ENCODE results near the gene PARP9.

PARP9 gene

DNA sequence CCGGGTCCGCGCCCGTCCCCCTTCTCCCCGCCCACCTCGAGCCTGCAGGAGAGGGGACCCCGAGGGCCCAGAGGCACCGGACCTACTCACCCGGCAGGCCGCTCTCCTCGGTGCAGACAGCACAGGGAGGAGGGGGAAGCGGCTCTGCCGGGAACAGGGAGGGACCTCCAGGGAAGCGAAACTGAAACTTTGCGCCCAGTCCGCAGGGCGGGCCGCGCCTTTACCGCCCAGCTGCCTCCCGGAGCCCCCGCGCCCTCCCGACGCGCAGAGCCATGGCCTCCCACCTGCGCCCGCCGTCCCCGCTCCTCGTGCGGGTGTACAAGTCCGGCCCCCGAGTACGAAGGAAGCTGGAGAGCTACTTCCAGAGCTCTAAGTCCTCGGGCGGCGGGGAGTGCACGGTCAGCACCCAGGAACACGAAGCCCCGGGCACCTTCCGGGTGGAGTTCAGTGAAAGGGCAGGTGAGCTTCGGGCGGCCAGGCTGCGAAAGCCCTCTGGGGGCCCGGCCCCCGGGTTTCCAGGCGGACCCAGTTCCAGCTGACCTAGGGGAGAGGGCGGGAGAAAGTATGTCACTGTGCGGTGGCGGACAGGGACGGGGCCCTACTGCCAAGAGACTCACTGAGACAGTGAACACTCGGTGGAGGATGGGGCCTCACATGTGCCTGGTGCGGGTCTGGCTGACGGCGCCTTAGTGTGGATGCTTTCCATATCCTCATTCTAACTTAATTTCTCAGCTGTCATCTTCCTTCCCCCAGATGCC, at the start of gene PARP9, which contains the start of gene DTX3L:
PARP9 (minus strand) TSS at position 146 of the 758 bp plus-strand sequence. CDS start 4,680 bp downstream, outside the sequence.
DTX3L (plus strand) TSS at position 184 of the 758 bp plus-strand sequence; CDS start at position 273, 89 bp downstream.
- peak; percentile 42 for DNase-seq

DNA sequence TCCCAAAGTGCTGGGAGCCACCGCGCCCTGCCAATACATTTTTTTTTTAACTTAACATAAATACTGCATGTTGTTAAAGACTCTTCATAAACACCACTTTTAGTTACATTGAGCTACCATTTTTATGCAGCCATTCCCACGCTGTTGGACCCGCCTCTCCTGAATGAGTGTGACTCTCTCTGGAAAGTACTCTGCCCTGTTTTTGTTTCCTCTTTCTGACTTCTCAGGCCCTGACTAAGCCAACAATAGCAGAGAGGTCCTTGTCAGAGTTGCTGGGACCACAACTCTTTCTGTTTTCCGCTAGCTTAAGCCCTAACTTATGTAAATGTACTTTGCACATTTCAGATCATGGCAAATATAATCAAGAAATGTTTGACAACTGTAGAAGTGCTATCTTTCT, 48.6 kb upstream of the PARP9 start:
- DNase-seq, result no peak

DNA sequence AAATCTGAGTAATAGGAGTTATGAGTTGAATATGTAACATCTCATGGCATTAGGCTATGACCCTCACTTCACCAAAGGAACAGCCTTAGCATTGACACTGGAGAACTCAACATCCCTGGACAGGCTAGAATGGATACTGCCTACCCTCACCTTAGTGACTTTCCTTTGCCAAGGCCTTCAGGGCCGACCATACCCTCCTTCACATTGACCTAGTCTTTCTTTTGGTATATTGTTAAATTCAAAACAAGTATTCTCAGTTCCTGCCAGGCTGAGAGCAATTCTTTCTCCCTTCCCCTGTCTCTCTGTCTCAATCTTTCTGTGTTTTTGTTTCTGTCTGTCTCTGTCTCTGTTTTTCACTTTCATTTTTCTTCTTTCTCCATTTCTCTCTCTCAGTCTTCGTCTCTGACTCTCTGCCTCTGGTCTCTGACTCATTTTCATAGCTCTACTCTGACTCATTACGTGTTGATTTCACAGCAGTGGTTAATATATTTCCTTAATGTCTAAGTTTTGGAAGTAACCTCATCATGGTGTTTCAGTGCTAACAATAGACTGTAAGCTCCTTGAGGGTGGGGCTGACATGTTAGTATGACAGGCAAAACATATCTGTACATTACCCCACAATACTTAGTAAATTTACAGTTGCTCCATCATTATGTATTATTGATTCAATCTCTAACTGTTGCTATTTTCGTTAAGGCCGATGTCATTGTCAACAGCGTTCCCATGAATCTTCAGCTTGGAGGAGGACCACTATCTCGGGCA, 45.9 kb upstream of the PARP9 start:
- DNase-seq, result no peak

DNA sequence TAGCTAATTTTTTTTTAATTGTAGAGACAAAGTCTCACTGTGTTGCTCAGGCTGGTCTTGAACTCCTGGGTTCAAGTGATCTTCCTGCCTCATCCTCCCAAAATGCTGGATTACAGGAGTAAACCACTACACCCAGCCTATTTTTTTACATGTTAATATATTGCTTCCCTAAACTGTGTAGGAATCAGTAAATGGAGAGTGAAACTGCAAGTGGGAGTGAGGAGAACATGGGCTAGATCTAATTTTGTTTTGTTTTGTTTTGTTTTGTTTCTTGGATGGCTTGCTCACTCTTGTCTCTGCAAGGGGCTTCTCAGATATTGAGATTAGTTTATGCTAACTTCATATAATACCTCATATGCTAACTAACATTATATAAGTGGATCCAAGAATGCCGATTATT, 44.8 kb upstream of the PARP9 start:
- no peak for DNase-seq

DNA sequence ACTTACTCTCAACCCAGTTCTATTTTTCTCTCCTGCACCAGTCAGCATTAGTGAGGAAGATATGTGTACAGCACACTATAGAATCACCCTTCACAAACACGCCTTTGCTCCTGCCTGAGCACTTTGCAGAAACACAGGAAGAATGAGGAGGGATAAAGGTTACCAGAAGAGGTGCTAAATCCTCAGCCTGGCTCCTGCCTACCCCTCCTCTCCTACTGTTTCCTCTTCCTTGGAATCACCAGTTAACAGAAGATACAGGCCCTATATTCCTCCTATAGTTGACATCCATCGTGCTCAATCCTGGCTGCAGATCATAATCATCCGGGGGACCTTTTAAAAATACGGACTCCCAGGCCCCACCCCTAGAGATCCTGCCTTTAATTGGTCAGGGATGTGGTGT, 42.2 kb upstream of the PARP9 start:
- no peak for DNase-seq

DNA sequence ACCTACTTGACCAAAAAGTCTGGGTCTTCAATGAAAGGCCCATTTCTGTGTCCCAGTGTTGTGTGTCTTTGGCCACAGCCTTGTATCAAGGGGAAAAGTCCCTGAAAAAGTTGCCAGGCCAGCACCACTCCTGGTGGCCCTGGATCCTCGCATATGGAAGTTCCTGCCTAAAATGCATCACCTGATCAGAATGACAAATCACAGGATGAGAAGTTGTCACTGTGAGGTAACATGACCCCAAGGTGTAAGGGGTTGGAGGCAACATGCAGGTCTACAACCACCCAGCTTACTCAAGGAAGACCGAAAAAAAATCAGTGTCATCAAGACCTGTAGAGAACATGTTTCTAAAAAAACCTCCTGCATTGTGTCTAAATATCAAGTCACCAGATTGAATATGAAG, 39.0 kb upstream of the PARP9 start:
- no peak for DNase-seq

DNA sequence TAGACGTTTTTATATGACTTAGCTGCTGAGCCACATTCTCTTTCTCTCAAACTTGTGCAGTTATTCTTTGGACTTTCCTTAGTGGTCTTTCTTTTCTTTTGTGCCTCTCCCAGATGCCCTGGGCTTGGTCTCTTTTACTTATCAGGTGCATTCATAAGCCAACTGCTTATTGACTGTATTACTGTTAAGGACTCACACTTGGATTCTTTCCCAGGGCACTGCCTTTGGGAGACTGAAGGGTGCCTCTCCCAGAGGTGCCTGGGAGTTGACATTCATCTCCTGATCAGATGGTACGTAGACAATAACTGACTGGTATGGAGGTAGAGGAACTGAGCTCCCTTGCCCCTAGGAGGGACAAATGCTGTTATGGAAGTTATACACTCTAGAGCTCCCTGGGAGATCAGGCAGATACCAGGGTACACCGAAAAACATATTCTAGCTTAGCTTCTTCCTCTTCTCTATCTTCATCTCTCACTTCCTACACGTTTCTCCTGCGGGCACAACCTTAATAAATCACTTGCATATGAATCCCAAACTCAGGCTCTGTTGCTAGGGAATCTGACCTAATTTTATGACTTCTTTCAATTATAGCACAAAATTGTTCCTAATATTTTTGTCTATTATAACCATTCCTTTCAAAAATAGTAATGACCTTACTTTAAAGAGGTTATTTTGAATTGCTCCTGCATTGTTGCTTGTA, 38.1 kb upstream of the PARP9 start:
- no peak for DNase-seq

DNA sequence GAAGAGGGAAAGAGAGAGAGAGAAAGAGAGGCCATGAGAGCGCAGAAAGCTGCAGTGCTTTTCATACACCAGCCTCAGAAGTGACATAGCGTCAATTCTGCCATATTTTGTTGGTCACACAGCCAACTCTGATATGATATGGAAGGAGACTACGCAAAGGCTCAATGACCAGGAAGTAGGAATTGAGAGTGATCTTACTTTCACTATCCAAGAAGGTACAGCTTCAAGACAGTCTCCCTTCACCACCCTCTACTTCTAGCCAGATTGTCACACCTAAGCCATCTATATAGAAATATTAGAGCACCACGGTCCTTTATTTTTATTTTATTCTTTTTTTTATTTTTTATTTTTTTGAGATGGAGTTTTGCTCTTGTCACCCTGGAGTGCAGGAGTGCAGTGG, 34.5 kb upstream of the PARP9 start:
- DNase-seq, result no peak

DNA sequence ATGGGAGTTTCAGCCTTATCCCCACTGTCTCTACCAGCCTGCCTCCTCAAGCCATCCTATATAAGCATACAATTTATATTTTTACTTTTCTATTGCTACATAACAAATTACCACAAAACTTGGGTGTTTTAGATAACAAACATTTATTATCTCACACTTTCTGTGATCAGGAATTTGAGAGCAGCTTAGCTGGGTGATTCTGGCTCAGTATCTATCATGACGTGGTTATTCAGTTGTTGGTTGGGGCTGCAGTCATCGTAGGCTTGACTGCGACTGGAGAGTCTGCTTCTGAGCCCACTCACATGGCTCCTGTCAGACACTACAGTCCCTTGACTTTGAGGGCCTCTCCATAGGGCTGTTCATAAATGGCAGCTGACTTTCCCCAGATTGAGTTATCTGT, 34.1 kb upstream of the PARP9 start:
- DNase-seq, result no peak

DNA sequence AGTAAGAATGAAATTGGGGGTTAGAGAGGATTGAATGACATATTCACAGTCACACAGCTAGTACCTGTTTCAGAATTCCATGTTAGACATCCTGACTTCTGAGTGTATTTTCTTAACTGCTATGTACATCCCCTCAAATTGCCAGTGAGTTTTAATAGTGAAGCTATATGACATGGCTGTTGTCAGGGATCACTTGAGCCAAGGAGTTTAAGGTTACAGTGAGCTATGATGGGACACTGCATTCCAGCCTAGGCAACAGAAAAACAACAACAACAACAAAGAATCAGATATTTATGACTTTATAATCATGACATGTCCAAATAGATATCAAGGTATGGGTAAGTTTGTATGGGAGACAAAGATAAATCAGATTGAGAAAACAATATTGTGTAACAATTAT, 29.9 kb upstream of the PARP9 start:
- no peak for DNase-seq

DNA sequence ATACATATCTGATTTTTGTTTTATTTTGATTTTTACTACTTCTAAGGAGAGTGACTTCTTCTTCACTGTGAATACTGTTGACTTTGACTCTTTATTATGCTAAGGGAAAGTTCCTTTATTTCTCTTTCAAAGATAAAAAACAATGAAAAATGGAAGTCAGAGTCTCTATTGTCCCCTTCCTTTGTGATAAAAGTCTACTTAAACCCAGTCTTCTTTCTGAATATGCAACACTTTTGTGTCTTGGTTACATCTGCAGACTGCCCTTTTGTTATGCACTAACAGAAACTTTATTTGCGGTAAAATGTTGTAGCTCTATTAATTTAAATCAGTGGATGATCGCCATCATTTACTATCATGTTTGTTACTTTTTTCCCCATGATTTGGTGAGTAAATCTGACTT, 26.5 kb upstream of the PARP9 start:
- DNase-seq, result no peak

DNA sequence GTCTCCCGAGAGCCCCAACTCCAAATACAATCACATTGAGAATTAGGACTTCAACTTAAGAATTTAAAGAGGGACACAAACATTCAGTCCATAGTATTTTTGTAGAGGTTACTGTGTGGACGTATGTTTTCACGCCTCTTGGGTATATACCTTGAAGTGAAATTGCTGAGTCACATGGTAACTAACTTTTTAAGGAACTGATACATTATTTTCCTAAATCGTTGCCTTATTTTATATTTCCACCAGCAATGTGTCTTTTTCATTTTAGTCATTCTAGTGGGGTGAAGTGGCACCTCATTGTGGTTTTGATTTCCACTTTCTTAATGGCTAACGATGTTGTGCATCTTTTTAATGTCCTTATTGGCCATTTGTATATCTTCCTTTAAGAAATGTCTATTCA, 25.2 kb upstream of the PARP9 start:
- DNase-seq, result no peak

DNA sequence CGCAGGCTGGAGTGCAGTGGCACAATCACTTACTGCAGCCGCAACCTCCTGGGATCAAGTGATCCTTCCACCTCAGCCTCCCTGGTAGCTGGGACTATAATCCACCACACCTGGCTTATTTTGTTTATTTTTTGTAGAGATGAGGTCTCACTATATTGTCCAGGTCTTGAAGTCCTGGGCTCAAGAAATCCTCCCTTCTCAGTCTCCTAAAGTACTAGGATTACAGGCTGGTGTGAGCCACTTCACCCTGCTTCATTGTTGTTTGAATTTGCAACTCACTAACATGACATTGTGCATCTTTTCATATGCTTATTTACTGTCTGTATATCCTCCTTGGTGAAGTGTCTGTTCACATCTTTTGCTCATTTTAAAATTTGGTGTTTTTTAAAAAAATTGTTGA, 23.5 kb upstream of the PARP9 start:
- no peak for DNase-seq

DNA sequence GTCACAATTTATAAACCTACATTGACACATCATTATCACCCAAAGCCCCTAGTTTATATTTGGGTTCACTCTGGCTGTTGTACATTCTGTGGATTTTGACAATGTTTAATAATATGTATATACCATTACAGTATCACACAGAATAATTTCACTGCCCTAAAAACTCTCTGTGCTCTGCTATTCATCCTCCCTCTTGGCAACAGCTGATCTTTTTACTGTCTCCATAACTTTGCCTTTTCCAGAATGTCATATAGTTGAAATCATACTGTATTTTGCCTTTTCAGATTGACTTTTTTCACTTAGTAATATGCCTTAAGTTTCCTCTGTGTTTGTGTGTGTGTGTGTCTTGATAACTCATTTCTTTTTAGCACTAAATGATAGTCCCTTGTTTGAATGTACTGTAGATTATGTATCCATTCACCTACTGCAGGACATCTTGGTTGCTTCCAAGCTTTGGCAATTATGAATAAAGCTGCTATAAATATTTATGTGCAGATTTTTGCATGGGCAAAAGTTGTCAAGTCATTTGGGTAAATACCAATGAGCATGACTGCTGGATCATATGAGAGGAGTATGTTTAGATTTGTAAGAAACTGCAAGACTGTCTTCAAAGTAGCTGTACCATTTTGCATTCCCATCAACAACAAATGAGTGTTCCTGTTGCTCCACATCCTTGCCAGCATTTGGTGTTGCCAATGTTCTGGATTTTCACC, 22.8 kb upstream of the PARP9 start:
- DNase-seq, result no peak

DNA sequence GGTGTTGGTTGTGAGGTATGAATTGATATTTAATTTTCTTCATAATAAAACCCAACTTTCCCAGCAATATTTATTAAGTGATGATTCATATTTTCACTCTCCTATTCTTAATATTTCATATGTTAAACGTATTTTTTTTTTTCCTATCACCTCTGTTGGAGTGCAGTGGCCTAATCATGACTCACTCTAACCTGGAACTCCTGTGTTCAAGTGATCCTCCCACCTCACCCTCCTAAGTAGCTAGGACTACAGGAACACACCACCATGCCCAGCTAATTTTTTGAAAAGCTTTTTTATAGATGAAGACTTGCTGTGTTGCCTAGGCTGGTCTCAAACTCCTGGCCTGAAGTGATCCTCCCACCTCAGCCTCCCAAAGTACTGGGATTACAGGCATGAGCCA, 22.0 kb upstream of the PARP9 start:
- no peak for DNase-seq

DNA sequence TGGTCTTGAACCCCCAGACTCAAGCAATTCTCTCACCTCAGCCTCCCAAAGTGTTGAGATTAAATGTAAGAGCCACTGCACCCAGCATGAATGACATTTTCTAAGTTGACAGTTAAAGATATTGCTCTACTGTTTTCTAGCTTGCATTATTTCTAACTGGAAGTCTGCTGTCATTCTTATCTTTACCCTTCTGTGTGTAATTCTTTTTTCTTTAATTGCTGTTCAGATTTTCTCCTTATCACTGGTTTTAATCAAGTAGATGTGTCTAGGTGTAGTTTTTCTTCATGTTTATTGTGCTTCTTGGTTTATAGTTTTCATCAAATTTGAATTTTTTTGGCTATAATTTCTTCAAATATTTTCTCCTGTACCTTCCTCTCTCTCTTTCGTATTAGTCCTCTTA, 18.3 kb upstream of the PARP9 start:
- no peak for DNase-seq

DNA sequence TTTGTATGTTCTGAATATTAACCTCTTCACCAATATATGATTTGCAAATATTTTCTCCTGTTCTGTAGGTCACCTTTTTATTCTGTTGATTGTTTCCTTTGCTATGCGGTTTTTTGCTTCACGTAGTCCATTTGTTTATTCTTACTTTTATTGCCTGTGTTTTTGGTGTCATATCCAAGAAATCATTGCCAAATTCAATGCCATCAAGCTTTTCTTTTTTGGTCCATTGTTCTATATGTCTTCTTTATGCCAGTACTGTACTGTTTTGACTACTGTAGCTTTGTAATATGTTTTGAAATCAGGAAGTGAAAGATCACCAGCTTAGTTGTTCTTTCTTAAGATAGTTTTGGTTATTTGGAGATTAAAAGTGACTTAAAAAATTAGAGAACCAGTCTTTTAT, 17.5 kb upstream of the PARP9 start:
- no peak for DNase-seq

DNA sequence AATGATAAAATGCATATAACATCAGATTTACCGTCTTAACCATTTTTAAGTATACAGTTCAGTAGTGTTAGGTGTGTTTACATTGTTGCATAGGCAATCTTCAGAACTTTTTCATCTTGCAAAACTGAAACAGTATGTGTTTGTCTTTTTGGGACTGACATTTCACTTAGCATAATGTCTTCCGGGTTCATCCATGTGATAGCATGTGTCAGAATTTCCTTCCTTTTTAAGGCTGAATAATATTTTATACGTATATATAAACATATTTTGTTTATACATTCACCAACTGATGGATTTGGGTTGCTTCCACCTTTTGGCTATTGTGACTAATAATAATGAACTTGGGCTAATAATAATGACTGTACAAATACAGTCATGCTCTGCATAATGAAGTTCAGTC, 16.4 kb upstream of the PARP9 start:
- no peak for DNase-seq

DNA sequence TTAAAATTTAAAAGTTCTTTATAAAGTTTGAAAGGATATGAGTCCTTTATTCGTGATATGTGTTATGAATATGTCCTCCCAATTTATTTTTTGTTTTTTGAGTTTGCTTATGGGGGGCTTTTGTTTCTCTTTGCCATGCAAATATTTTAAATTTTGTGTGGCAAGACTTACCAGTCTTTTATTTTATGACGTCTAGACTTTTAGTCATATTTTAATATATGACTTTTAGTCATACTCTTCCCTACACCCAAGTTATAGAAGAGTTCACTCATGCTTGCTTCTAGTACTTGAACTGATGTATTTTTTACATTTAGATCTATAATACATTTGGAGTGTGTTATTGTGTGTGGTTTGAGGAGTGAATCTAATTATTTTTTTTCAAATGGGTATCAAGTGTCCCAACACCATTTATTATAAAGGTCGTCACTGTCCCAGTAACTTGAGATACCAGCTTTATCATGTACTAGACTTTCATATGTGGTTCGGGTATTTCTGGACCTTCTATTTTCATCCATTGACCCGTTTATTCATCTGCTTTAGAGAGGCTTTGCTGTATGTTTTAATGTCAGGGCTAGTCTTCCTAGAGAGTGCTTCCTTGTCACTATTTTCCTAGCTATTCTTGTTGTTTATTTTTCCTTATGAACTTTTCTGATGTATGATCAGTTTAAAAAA, 14.1 kb upstream of the PARP9 start:
- no peak for DNase-seq

DNA sequence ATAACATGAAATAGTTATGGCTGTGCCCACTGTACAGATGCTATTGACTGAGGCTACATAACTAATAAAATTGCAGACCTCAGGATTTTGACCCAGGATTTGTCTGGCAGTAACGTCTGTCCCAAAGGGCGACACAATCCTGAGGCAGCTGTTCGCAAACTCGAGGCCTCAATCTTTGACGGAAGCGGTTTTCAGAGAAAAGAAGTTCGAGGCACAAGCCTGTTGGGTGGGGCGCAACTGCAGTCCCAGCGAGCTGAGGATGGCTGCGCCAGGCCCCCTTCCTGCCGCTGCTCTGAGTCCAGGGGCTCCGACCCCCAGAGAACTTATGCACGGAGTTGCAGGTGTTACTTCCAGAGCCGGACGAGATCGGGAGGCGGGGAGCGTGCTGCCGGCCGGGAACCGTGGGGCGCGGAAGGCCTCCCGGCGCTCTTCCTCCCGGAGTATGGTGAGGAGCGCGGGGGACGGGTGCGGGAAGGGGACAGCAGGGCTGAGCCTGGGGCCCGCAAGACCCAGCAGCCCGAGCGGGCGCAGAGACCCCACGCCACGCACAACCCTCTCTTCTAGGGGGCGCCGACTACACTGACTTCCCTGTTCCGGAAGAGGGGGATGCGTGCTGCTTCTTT, 13.4 kb upstream of the PARP9 start, which contains the start of gene PARP15:
PARP15 (plus strand) TSS at position 242 of the 623 bp plus-strand sequence; CDS start at position 260, 18 bp downstream.
- DNase-seq, result no peak

DNA sequence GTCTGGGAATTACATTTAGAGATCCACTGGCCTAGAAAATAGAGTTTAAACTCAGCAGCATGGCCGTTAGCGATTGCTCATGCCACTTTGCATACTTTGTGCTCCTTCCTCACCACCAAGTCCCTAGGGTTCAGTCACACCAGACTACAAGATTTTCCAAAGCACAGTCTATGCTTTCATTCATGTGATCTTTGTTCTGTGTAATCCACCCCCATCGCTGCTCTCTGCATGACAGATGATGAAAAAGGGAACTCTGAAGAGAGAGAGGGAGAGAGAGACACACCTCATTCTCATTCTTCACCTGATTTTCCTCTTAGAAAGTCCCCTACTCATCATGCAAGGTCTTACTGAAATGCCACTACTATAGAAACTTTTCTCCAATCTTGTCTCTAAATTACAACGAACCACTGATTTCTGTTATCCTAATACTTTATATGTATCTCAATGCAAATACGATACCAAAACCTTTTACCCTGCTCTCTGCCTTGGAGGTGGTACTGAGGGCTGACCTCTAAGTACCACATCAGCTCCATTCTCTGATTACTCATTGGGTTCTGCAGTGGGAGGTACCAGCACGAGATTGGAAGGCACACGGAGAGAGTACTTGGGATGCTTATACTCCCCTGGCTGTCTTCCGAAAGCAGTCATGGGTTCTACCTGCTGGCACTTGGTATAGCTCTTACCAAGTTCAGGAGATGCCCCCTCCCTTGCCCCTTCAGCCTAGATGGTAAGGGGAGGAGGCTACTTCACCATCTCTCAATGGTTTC, 12.3 kb upstream of the PARP9 start:
- no peak for DNase-seq
